PC-9 (cell line): Measurements from ENCODE around the gene IL1RAPL1. TPM values are rescaled to one million over a fixed set of nuclear protein-coding genes. Genes with fewer than 3 reads are reported as not detected.
A peak's percentile ranks its signal among the peaks of the same experiment; 100 is the strongest.

Experiments used
- Bru-seq: library from RNA; stranded (reverse); fragments of 400-500 nt; gene quantifications from one replicate; lab custom pipeline; 2021; lab: Mats Ljungman, UMichigan
- BruChase-seq, 2 experiments: library from RNA; stranded (reverse); fragments of 400-500 nt; gene quantifications; one replicate each; lab custom pipeline; 2021; lab: Mats Ljungman, UMichigan
- BruUV-seq: library from RNA; stranded (reverse); fragments of 400-500 nt; replicated peaks from 2 replicates; lab custom pipeline; 2021; lab: Mats Ljungman, UMichigan
- CTCF ChIA-PET: fragments of 300-600 bp; sonication (Branson Sonifier 250); formaldehyde crosslinking; loops from one replicate; lab custom pipeline; 2022; ENCODE audit warnings: antibody characterized with exemption; lab: Charles Lee
- POLR2A ChIA-PET: fragments of 300-600 bp; sonication (Branson Sonifier 250); formaldehyde crosslinking; loops from one replicate; lab custom pipeline; 2022; ENCODE audit warnings: antibody characterized with exemption; ENCODE audit not compliant: unreplicated experiment; lab: Charles Lee
- DNase-seq, 2 experiments: peaks; one replicate each; pipeline versions ENCODE4 v3.0.0 to v3.0.0-alpha.2; 2015 to 2022; ENCODE audit warnings: mixed read lengths in 1 of 2
- H2AFZ ChIP-seq: fragments of 200-600 bp; sonication (generic); 2 replicates; pipeline ENCODE4 v1.8.1; 2017; ENCODE audit warnings: antibody characterized with exemption
- H3F3A ChIP-seq: fragments of 200-600 bp; sonication (generic); 2 replicates; pipeline ENCODE4 v1.8.1; 2017; ENCODE audit warnings: antibody characterized with exemption, mild to moderate bottlenecking, low read depth; ENCODE audit not compliant: insufficient read depth
- H3K27ac ChIP-seq: fragments of 200-600 bp; sonication (generic); 2 replicates; pipeline ENCODE4 v1.6.1; 2016; ENCODE audit warnings: mixed run types
- H3K27me3 ChIP-seq: fragments of 200-600 bp; sonication (generic); 2 replicates; pipeline ENCODE4 v1.6.1; 2016; ENCODE audit warnings: low read depth, mixed run types; ENCODE audit not compliant: insufficient read depth
- H3K36me3 ChIP-seq: fragments of 200-600 bp; sonication (generic); 2 replicates; pipeline ENCODE4 v1.6.1; 2016; ENCODE audit warnings: low read depth, mixed run types
- H3K4me1 ChIP-seq: fragments of 200-600 bp; sonication (generic); replicated peaks from 2 replicates; pipeline ENCODE4 v1.6.1; 2016; ENCODE audit warnings: mixed run types; ENCODE audit not compliant: insufficient read depth
- H3K4me2 ChIP-seq: fragments of 200-600 bp; sonication (generic); 2 replicates; pipeline ENCODE4 v1.6.1; 2017; ENCODE audit warnings: mixed run types
- H3K4me3 ChIP-seq: fragments of 200-600 bp; sonication (generic); 2 replicates; pipeline ENCODE4 v1.6.1; 2016; ENCODE audit warnings: mixed run types
- H3K79me2 ChIP-seq: fragments of 200-600 bp; sonication (generic); 2 replicates; pipeline ENCODE4 v1.6.1; 2017; ENCODE audit warnings: low read depth, mixed run types
- H3K9me2 ChIP-seq: fragments of 200-600 bp; sonication (generic); 2 replicates; pipeline ENCODE4 v1.8.1; 2017; ENCODE audit warnings: mild to moderate bottlenecking; ENCODE audit not compliant: insufficient read depth
- H3K9me3 ChIP-seq: fragments of 200-600 bp; sonication (generic); 2 replicates; pipeline ENCODE4 v1.8.1; 2016; ENCODE audit warnings: low read depth; ENCODE audit not compliant: insufficient read depth
- H4K20me1 ChIP-seq: fragments of 200-600 bp; sonication (generic); 2 replicates; pipeline ENCODE4 v1.8.1; 2017; ENCODE audit not compliant: insufficient read depth
- CTCF ChIP-seq: fragments of 200-600 bp; sonication (generic); conservative IDR thresholded peaks from 2 replicates; pipeline ENCODE4 v1.6.1; 2017; ENCODE audit warnings: mixed run types, antibody characterized with exemption, mild to moderate bottlenecking, moderate library complexity
- EZH2 ChIP-seq: fragments of 200-600 bp; sonication (generic); IDR thresholded peaks from 2 replicates; pipeline ENCODE4 v1.8.0; 2017; ENCODE audit warnings: antibody characterized with exemption, low read depth
- intact Hi-C: fragments of 100-400 bp; cut with micrococcal nuclease; formaldehyde crosslinking; loops from one replicate; pipeline ENCODE4 v1.10.0; 2022; ENCODE audit not compliant: unreplicated experiment
- long read RNA-seq: library from polyadenylated mRNA; stranded (forward); transcript quantifications from one replicate; pipeline ENCODE4 v2.0.0, GENCODE V29; 2022
- total RNA-seq: library from RNA; stranded (reverse); gene quantifications from 2 replicates; pipeline ENCODE4 v1.2.3, GENCODE V29; 2021

IL1RAPL1 gene
- total RNA-seq (0.26 TPM in 1 of 2 replicates, not detected in the other), Bru-seq, nascent RNA (percentile 8 among the genes with signal in this experiment), BruChase-seq, experiment 1, labeled RNA remaining after a 2-hour chase (percentile 9 among the genes with signal in this experiment), BruChase-seq, experiment 2, labeled RNA remaining after a 6-hour chase (percentile 5 among the genes with signal in this experiment)
- long read RNA-seq = 0 reads

- ChIA-PET POLR2A (no interaction called here), CTCF (interaction anchor here (0.7 kb wide), 1 partner anchor 198 kb away, joined by 6 read pairs; no protein-coding TSS in a partner anchor)
- Histone ChIP-seq H3K4me3 (no peak within 1 kb of the TSS), H2AFZ (no peak within 1 kb of the TSS), H3F3A (no peaks in the 10 kb centered on the region), H3K27ac (no peak within 1 kb of the TSS), H3K36me3 (no peaks in the 10 kb centered on the region), H3K4me2 (peak within 1 kb of the TSS; percentile 42; the same call in 1 of the 2 replicates), H3K27me3 (no peaks in the 10 kb centered on the region), H4K20me1 (no peaks in the 10 kb centered on the region), H3K4me1 (no peaks in the 10 kb centered on the region), H3K9me3 (no peaks in the 10 kb centered on the region), H3K79me2 (no peaks in the 10 kb centered on the region), H3K9me2 (no peaks in the 10 kb centered on the region)
- no peak for DNase-seq
- BruUV-seq = no TSS peak
- intact Hi-C loops = no loop called here
- TF ChIP-seq EZH2 (no peak), CTCF (no peak)
Measured at GRCh38 chrX:28586981-28587551, at the start of gene IL1RAPL1. Gene IL1RAPL1 (plus strand): TSS chrX:28587446.

- TF ChIP-seq CTCF (no peak), EZH2 (no peak)
- no peak overlapping the region for H3K27ac ChIP-seq
- no peaks in the 10 kb centered on the region for H3K9me2 ChIP-seq
- H3K79me2 ChIP-seq = no peaks in the 10 kb centered on the region
- DNase-seq = no peak
- H3K4me2 ChIP-seq = no peak overlapping the region
- no peaks in the 10 kb centered on the region for H4K20me1 ChIP-seq
- H3K27me3 ChIP-seq = no peaks in the 10 kb centered on the region
- H3K9me3 ChIP-seq = no peaks in the 10 kb centered on the region
- ChIA-PET POLR2A (no interaction called here), CTCF (no interaction called here)
- no peaks in the 10 kb centered on the region for H3K4me1 ChIP-seq
- no peak overlapping the region for H3K4me3 ChIP-seq
- no peaks in the 10 kb centered on the region for H3F3A ChIP-seq
- H2AFZ ChIP-seq = no peak overlapping the region
- intact Hi-C loops = no loop called here
- H3K36me3 ChIP-seq = no peaks in the 10 kb centered on the region
- BruUV-seq = no TSS peak
Measured at GRCh38 chrX:28542791-28543190, 44.5 kb upstream of the IL1RAPL1 start.

GRCh38 chrX:28549838-28550237 lies 37.4 kb upstream of the IL1RAPL1 start:
- ChIA-PET POLR2A (no interaction called here), CTCF (no interaction called here)
- Histone ChIP-seq H3F3A (no peaks in the 10 kb centered on the region), H3K27me3 (no peaks in the 10 kb centered on the region), H3K4me2 (no peak overlapping the region), H4K20me1 (no peaks in the 10 kb centered on the region), H3K36me3 (no peaks in the 10 kb centered on the region), H2AFZ (no peak overlapping the region), H3K4me1 (no peaks in the 10 kb centered on the region), H3K9me3 (no peaks in the 10 kb centered on the region), H3K79me2 (no peaks in the 10 kb centered on the region), H3K27ac (no peak overlapping the region), H3K4me3 (no peak overlapping the region), H3K9me2 (no peaks in the 10 kb centered on the region)
- peak in 1 of 2 experiments; percentile 0 for DNase-seq
- intact Hi-C loops = no loop called here
- TF ChIP-seq CTCF (no peak), EZH2 (no peak)
- BruUV-seq = no TSS peak
